ENCODE results near the gene C7orf25. TPM values are rescaled to one million over a fixed set of nuclear protein-coding genes. Genes with fewer than 3 reads are reported as not detected.

Gene C7orf25
- total RNA-seq, 1 experiment from 2014 or later = 5.5 TPM

DNA sequence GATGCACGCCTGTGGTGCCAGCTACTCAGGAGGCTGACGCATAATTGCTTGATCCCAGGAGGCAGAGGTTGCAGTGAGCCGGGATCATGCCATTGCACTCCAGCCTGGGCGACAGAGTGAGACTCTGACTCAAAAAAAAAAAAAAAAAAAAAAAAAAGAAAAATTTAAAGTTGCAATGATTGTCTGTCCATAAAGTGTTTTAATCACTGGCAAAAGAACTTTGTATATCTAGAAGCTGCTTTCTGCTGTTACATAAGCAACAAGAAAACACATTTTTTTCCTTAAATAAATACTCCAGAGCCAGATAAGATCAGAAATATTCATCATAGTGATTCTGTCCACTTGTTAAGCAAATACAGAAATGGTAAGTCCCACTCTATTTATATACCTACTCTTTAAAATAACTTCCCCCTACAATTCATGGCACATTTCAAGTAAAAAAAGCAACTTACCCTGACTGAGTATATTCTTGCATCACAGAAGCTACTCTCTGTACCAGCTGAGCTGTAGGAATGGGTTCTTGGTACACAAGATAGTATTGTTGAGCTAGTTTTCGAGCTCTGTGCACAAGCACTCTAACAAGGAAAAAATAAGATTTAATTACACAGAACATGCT, 12.5 kb upstream of the C7orf25 start (continued):
- TF ChIP-seq, protein P1, sequence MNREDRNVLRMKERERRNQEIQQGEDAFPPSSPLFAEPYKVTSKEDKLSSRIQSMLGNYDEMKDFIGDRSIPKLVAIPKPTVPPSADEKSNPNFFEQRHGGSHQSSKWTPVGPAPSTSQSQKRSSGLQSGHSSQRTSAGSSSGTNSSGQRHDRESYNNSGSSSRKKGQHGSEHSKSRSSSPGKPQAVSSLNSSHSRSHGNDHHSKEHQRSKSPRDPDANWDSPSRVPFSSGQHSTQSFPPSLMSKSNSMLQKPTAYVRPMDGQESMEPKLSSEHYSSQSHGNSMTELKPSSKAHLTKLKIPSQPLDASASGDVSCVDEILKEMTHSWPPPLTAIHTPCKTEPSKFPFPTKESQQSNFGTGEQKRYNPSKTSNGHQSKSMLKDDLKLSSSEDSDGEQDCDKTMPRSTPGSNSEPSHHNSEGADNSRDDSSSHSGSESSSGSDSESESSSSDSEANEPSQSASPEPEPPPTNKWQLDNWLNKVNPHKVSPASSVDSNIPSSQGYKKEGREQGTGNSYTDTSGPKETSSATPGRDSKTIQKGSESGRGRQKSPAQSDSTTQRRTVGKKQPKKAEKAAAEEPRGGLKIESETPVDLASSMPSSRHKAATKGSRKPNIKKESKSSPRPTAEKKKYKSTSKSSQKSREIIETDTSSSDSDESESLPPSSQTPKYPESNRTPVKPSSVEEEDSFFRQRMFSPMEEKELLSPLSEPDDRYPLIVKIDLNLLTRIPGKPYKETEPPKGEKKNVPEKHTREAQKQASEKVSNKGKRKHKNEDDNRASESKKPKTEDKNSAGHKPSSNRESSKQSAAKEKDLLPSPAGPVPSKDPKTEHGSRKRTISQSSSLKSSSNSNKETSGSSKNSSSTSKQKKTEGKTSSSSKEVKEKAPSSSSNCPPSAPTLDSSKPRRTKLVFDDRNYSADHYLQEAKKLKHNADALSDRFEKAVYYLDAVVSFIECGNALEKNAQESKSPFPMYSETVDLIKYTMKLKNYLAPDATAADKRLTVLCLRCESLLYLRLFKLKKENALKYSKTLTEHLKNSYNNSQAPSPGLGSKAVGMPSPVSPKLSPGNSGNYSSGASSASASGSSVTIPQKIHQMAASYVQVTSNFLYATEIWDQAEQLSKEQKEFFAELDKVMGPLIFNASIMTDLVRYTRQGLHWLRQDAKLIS (CRISPR knock-in tag; IDR thresholded peaks at IDR 0.05; ENCODE audit: borderline replicate concordance) = no peak
- no peak for TF ChIP-seq NFE2L1 (CRISPR knock-in tag; IDR thresholded peaks at IDR 0.05)

DNA sequence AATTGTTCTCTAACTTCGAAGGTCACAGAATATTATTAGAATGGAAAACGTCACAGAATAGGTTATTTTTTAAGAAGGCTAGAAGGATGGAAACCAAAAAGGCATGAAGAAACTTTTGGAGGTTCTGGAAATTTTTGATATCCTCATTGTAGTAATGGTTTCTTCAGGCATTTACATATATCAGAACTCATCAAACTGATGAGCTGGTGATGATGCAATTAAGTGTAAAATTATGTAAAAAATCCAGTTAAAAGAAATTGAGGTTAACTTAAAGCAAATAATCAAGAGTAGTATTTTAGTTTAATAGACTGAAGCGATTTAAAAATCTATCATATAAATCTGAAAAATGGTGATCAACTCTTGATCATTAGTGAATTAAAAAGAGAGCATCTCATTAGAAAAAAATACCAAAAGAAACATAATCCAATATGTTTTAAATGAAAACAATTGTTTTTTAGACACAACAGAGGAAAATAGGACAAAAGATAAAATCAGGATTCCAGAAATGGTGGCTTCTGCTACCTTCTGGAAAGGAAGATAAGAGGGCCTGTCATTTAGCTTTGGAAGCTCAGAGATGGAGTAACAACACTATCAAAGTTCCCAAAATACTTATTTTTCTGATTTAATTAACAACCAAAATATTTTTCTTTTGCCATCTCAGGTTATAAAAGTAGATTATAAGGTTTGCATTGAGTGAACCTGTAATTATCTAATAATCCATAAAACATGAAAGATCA, 10.3 kb upstream of the C7orf25 start:
- peaks cover 4% of the 10 kb centered on the region for H3K4me1 Mint-ChIP-seq
- no peak for ATAC-seq
- H3K36me3 Mint-ChIP-seq = peaks cover 86% of the 10 kb centered on the region
- POLR2A ChIA-PET = no interaction called here
- DNase-seq (ENCODE audit: low spot score) = no peak
- TF ChIP-seq, protein P2, sequence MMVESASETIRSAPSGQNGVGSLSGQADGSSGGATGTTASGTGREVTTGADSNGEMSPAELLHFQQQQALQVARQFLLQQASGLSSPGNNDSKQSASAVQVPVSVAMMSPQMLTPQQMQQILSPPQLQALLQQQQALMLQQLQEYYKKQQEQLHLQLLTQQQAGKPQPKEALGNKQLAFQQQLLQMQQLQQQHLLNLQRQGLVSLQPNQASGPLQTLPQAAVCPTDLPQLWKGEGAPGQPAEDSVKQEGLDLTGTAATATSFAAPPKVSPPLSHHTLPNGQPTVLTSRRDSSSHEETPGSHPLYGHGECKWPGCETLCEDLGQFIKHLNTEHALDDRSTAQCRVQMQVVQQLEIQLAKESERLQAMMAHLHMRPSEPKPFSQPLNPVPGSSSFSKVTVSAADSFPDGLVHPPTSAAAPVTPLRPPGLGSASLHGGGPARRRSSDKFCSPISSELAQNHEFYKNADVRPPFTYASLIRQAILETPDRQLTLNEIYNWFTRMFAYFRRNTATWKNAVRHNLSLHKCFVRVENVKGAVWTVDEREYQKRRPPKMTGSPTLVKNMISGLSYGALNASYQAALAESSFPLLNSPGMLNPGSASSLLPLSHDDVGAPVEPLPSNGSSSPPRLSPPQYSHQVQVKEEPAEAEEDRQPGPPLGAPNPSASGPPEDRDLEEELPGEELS (CRISPR knock-in tag; IDR thresholded peaks at IDR 0.05) = no peak
- TF ChIP-seq MXD4 (CRISPR knock-in tag; IDR thresholded peaks at IDR 0.05; ENCODE audit: borderline replicate concordance) = no peak
- no peak for TF ChIP-seq ZNF219 (CRISPR knock-in tag; IDR thresholded peaks at IDR 0.05; ENCODE audit: borderline replicate concordance)
- TF ChIP-seq TEAD1 (CRISPR knock-in tag; IDR thresholded peaks at IDR 0.05) = no peak
- no peak for TF ChIP-seq ZNF423 (CRISPR knock-in tag; IDR thresholded peaks at IDR 0.05)
- no peak for TF ChIP-seq SMAD4 (CRISPR knock-in tag; IDR thresholded peaks at IDR 0.05)
- TF ChIP-seq, protein P3, sequence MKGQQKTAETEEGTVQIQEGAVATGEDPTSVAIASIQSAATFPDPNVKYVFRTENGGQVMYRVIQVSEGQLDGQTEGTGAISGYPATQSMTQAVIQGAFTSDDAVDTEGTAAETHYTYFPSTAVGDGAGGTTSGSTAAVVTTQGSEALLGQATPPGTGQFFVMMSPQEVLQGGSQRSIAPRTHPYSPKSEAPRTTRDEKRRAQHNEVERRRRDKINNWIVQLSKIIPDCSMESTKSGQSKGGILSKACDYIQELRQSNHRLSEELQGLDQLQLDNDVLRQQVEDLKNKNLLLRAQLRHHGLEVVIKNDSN (CRISPR knock-in tag; IDR thresholded peaks at IDR 0.05) = no peak
- TF ChIP-seq MYBL2 (CRISPR knock-in tag; IDR thresholded peaks at IDR 0.05) = no peak
- no peak for TF ChIP-seq FOXJ3 (CRISPR knock-in tag; IDR thresholded peaks at IDR 0.05; ENCODE audit: borderline replicate concordance)
- TF ChIP-seq, protein P4, sequence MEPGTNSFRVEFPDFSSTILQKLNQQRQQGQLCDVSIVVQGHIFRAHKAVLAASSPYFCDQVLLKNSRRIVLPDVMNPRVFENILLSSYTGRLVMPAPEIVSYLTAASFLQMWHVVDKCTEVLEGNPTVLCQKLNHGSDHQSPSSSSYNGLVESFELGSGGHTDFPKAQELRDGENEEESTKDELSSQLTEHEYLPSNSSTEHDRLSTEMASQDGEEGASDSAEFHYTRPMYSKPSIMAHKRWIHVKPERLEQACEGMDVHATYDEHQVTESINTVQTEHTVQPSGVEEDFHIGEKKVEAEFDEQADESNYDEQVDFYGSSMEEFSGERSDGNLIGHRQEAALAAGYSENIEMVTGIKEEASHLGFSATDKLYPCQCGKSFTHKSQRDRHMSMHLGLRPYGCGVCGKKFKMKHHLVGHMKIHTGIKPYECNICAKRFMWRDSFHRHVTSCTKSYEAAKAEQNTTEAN (CRISPR knock-in tag; IDR thresholded peaks at IDR 0.05) = no peak
- no peak for TF ChIP-seq ZNF396 (CRISPR knock-in tag; IDR thresholded peaks at IDR 0.05; ENCODE audit: borderline replicate concordance)
- TF ChIP-seq, protein P1 (CRISPR knock-in tag; IDR thresholded peaks at IDR 0.05; ENCODE audit: borderline replicate concordance) = no peak
- TF ChIP-seq, protein P5, sequence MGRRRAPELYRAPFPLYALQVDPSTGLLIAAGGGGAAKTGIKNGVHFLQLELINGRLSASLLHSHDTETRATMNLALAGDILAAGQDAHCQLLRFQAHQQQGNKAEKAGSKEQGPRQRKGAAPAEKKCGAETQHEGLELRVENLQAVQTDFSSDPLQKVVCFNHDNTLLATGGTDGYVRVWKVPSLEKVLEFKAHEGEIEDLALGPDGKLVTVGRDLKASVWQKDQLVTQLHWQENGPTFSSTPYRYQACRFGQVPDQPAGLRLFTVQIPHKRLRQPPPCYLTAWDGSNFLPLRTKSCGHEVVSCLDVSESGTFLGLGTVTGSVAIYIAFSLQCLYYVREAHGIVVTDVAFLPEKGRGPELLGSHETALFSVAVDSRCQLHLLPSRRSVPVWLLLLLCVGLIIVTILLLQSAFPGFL (CRISPR knock-in tag; IDR thresholded peaks at IDR 0.05; ENCODE audit: borderline replicate concordance) = no peak
- TF ChIP-seq, protein P6, sequence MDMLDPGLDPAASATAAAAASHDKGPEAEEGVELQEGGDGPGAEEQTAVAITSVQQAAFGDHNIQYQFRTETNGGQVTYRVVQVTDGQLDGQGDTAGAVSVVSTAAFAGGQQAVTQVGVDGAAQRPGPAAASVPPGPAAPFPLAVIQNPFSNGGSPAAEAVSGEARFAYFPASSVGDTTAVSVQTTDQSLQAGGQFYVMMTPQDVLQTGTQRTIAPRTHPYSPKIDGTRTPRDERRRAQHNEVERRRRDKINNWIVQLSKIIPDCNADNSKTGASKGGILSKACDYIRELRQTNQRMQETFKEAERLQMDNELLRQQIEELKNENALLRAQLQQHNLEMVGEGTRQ (CRISPR knock-in tag; IDR thresholded peaks at IDR 0.05) = no peak
- TF ChIP-seq ATF1 (CRISPR knock-in tag; IDR thresholded peaks at IDR 0.05) = no peak
- TF ChIP-seq IRF2 (CRISPR knock-in tag; IDR thresholded peaks at IDR 0.05; ENCODE audit: borderline replicate concordance, low read depth) = no peak
- no peak for TF ChIP-seq OVOL2 (CRISPR knock-in tag; IDR thresholded peaks at IDR 0.05; ENCODE audit: borderline replicate concordance)
- no peak for TF ChIP-seq JUN (CRISPR knock-in tag; IDR thresholded peaks at IDR 0.05)
- CTCF ChIA-PET = no interaction called here
- H3K9me3 Mint-ChIP-seq = no peaks in the 10 kb centered on the region
- H3K4me3 Mint-ChIP-seq = no peak overlapping the region
- H3K27me3 Mint-ChIP-seq (ENCODE audit: low read depth) = no peaks in the 10 kb centered on the region
- H3K27ac Mint-ChIP-seq = no peak overlapping the region
